H1 (cell line): ENCODE results near the gene CACNA1A. TPM values are rescaled to one million over a fixed set of nuclear protein-coding genes. Genes with fewer than 3 reads are reported as not detected.
A peak's percentile ranks its signal among the peaks of the same experiment; 100 is the strongest.

Source experiments
- CTCF ChIA-PET: fragments of 300-600 bp; sonication (Branson Sonifier 250); formaldehyde crosslinking; loops from one replicate; lab custom pipeline; 2021; ENCODE audit not compliant: partially characterized antibody; lab: Charles Lee
- POLR2A ChIA-PET: fragments of 300-600 bp; sonication (Branson Sonifier 250); formaldehyde crosslinking; loops from one replicate; lab custom pipeline; 2021; ENCODE audit warnings: inconsistent platforms; ENCODE audit not compliant: partially characterized antibody; lab: Charles Lee
- DNase-seq, 2 experiments: peaks; one replicate each; pipeline versions ENCODE4 v3.0.0 to v3.0.0-alpha.2; 2010 to 2022; ENCODE audit warnings: low spot score in 2 of 2, low read depth in 1 of 2, mixed read lengths in 1 of 2
- FAIRE-seq: peaks from 2 replicates; lab custom pipeline; 2011; peaks lifted over from hg19 to GRCh38; lab: Jason Lieb, UNC
- H2AFZ ChIP-seq: 2 replicates; pipeline ENCODE4 v1.8.1; 2012; ENCODE audit warnings: low read length, inconsistent platforms
- H2AK5ac ChIP-seq: 2 replicates; pipeline ENCODE4 v1.6.1; 2013; ENCODE audit warnings: low read depth, low read length
- H2BK120ac ChIP-seq: replicated peaks from 2 replicates; pipeline ENCODE3; 2013; ENCODE audit warnings: low read depth, low read length, inconsistent platforms
- H2BK12ac ChIP-seq: 2 replicates; pipeline ENCODE4 v1.6.1; 2013; ENCODE audit warnings: low read depth, low read length
- H2BK15ac ChIP-seq: 2 replicates; pipeline ENCODE4 v1.6.1; 2013; ENCODE audit warnings: low read length
- H2BK20ac ChIP-seq: 2 replicates; pipeline ENCODE4 v1.6.1; 2013; ENCODE audit warnings: low read length
- H2BK5ac ChIP-seq: 2 replicates; pipeline ENCODE4 v1.6.1; 2013; ENCODE audit warnings: low read depth, low read length
- H3K14ac ChIP-seq: 2 replicates; pipeline ENCODE4 v1.6.1; 2013; ENCODE audit warnings: inconsistent platforms; ENCODE audit not compliant: insufficient read length
- H3K18ac ChIP-seq: 2 replicates; pipeline ENCODE4 v1.6.1; 2013; ENCODE audit warnings: low read length; ENCODE audit errors: extremely low read depth
- H3K23ac ChIP-seq: 2 replicates; pipeline ENCODE4 v1.6.1; 2013; ENCODE audit warnings: inconsistent platforms; ENCODE audit not compliant: insufficient read length
- H3K23me2 ChIP-seq: 2 replicates; pipeline ENCODE4 v1.6.1; 2013; ENCODE audit warnings: low read depth, low read length
- H3K27ac ChIP-seq: 2 replicates; pipeline ENCODE4 v1.6.1; 2011; ENCODE audit warnings: low read depth, low read length, inconsistent platforms
- H3K27me3 ChIP-seq, 4 experiments: replicated peaks in 1 of 4; 1 replicate in 1 of 4; 2 replicates in 3 of 4; pipeline versions ENCODE4 v1.6.1 to v1.8.1; 2011 to 2013; ENCODE audit warnings: low read length in 3 of 4, mild to moderate bottlenecking in 3 of 4, inconsistent platforms in 2 of 4, mixed read lengths in 2 of 4, moderate library complexity in 1 of 4; ENCODE audit not compliant: control insufficient read depth in 3 of 4, insufficient read depth in 3 of 4; ENCODE audit errors: extremely low read depth in 1 of 4
- H3K36me3 ChIP-seq, 4 experiments: 2 replicates each; pipeline versions ENCODE4 v1.6.1 to v1.8.1; 2011 to 2013; ENCODE audit warnings: mild to moderate bottlenecking in 4 of 4, low read length in 3 of 4, moderate library complexity in 2 of 4, control low read depth in 1 of 4, inconsistent platforms in 1 of 4; ENCODE audit not compliant: insufficient read depth in 4 of 4, control insufficient read depth in 2 of 4
- H3K4ac ChIP-seq: replicated peaks from 2 replicates; pipeline ENCODE3; 2013; ENCODE audit warnings: low read length, low read depth, mixed read lengths, inconsistent platforms; ENCODE audit not compliant: insufficient read length
- H3K4me1 ChIP-seq, 4 experiments: replicated peaks in 1 of 4; 1 replicate in 1 of 4; 2 replicates in 3 of 4; pipeline versions ENCODE4 v1.6.1 to v1.8.1; 2011 to 2013; ENCODE audit warnings: low read length in 3 of 4, inconsistent platforms in 2 of 4, mixed read lengths in 1 of 4; ENCODE audit not compliant: insufficient read depth in 4 of 4, control insufficient read depth in 3 of 4
- H3K4me2 ChIP-seq, 2 experiments: 2 replicates each; pipeline versions ENCODE4 v1.6.1 to v1.8.1; 2011 to 2013; ENCODE audit warnings: low read depth in 2 of 2, low read length in 2 of 2, control low read depth in 1 of 2, inconsistent platforms in 1 of 2, mild to moderate bottlenecking in 1 of 2; ENCODE audit not compliant: insufficient read depth in 1 of 2
- H3K4me3 ChIP-seq, 4 experiments: fragments of 200-600, 300-600 bp in 1 of 4; sonication (generic), shearing (Covaris generic), sonication (Bioruptor Twin) in 1 of 4; 2 replicates each; pipeline versions ENCODE4 v1.5.1 to v1.8.1; 2011 to 2016; ENCODE audit warnings: low read length in 4 of 4, low read depth in 3 of 4, control low read depth in 2 of 4, inconsistent platforms in 2 of 4, mild to moderate bottlenecking in 2 of 4, mixed read lengths in 1 of 4, moderate library complexity in 1 of 4; ENCODE audit not compliant: insufficient read depth in 2 of 4; ENCODE audit errors: extremely low read depth in 1 of 4
- H3K56ac ChIP-seq: replicated peaks from 2 replicates; pipeline ENCODE3; 2013; ENCODE audit warnings: low read depth, mild to moderate bottlenecking, mixed read lengths, low read length, inconsistent platforms; ENCODE audit not compliant: insufficient read length
- H3K79me1 ChIP-seq: 2 replicates; pipeline ENCODE4 v1.6.1; 2013; ENCODE audit warnings: low read depth, low read length, control low read depth
- H3K79me2 ChIP-seq, 2 experiments: 2 replicates each; pipeline versions ENCODE4 v1.6.1 to v1.8.1; 2012 to 2013; ENCODE audit warnings: low read length in 2 of 2, mild to moderate bottlenecking in 2 of 2, inconsistent platforms in 1 of 2; ENCODE audit not compliant: insufficient read depth in 2 of 2, control insufficient read depth in 1 of 2
- H3K9ac ChIP-seq, 4 experiments: replicated peaks in 1 of 4; 1 replicate in 1 of 4; 2 replicates in 3 of 4; pipeline versions ENCODE4 v1.6.1 to v1.8.1; 2011 to 2013; ENCODE audit warnings: low read depth in 3 of 4, low read length in 3 of 4, control low read depth in 2 of 4, mild to moderate bottlenecking in 2 of 4, moderate library complexity in 2 of 4, inconsistent platforms in 1 of 4; ENCODE audit errors: extremely low read depth in 1 of 4
- H3K9me3 ChIP-seq, 2 experiments: 2 replicates each; pipeline versions ENCODE4 v1.6.1 to v1.8.1; 2012 to 2013; ENCODE audit warnings: mild to moderate bottlenecking in 2 of 2, moderate library complexity in 2 of 2, control low read depth in 1 of 2, inconsistent platforms in 1 of 2, low read depth in 1 of 2, low read length in 1 of 2, mixed read lengths in 1 of 2; ENCODE audit not compliant: insufficient read depth in 2 of 2
- H4K20me1 ChIP-seq, 2 experiments: replicated peaks in 1 of 2; 2 replicates each; pipeline versions ENCODE3 to v1.8.1; 2011 to 2013; ENCODE audit warnings: inconsistent platforms in 2 of 2, low read length in 2 of 2, mild to moderate bottlenecking in 1 of 2; ENCODE audit not compliant: insufficient read depth in 2 of 2, control insufficient read depth in 1 of 2
- H4K5ac ChIP-seq: 2 replicates; pipeline ENCODE4 v1.6.1; 2013; ENCODE audit warnings: low read length, low read depth, mixed read lengths, inconsistent platforms; ENCODE audit not compliant: insufficient read length
- H4K8ac ChIP-seq: 2 replicates; pipeline ENCODE4 v1.8.0; 2013; ENCODE audit warnings: mild to moderate bottlenecking, moderate library complexity, low read length, inconsistent platforms; ENCODE audit not compliant: insufficient read depth; ENCODE audit errors: extremely low read depth
- H4K91ac ChIP-seq: replicated peaks from 2 replicates; pipeline ENCODE3; 2013; ENCODE audit warnings: low read length, mixed read lengths, inconsistent platforms; ENCODE audit not compliant: insufficient read length
- CBX5 ChIP-seq: fragments of 300-800, 300-1000 bp; sonication (generic); IDR thresholded peaks from 2 replicates; pipeline ENCODE4 v1.7.1; 2016; ENCODE audit warnings: antibody characterized with exemption, low read length, low read depth
- CHD1 ChIP-seq: IDR thresholded peaks from 2 replicates; pipeline ENCODE4 v1.6.1; 2012; ENCODE audit warnings: low read depth, low read length, improper control_type of control experiment
- CTCF ChIP-seq, 3 experiments: IDR thresholded peaks; 1 replicate in 2 of 3; 2 replicates in 1 of 3; pipeline versions ENCODE4 v1.5.1 to v1.6.1; 2011; ENCODE audit warnings: low read length in 3 of 3, mild to moderate bottlenecking in 3 of 3, inconsistent platforms in 2 of 3, low read depth in 1 of 3, moderate library complexity in 1 of 3; ENCODE audit not compliant: insufficient read depth in 1 of 3; ENCODE audit errors: control extremely low read depth in 1 of 3
- KDM5A ChIP-seq: fragments of 200-600 bp; IDR thresholded peaks from 2 replicates; pipeline ENCODE4 v1.7.1; 2012; ENCODE audit warnings: mild to moderate bottlenecking, low read length, inconsistent platforms, mixed read lengths
- RBBP5 ChIP-seq: IDR thresholded peaks from 2 replicates; pipeline ENCODE4 v1.7.1; 2012; ENCODE audit warnings: low read depth, mild to moderate bottlenecking, inconsistent platforms, low read length, moderate library complexity, borderline replicate concordance
- SIN3A ChIP-seq, 2 experiments: IDR thresholded peaks in 1 of 2; conservative IDR thresholded peaks in 1 of 2; 2 replicates each; pipeline ENCODE4 v1.6.1; 2011 to 2012; ENCODE audit warnings: low read length in 2 of 2, improper control_type of control experiment in 1 of 2, low read depth in 1 of 2, mild to moderate bottlenecking in 1 of 2
- SP4 ChIP-seq: IDR thresholded peaks from 2 replicates; pipeline ENCODE4 v1.6.1; 2012; ENCODE audit warnings: low read length, inconsistent platforms
- SRF ChIP-seq: IDR thresholded peaks from 2 replicates; pipeline ENCODE4 v1.6.1; 2011; ENCODE audit warnings: mild to moderate bottlenecking, low read depth, low read length, moderate library complexity
- WGBS, 2 experiments: shearing (Covaris generic) in 1 of 2; methylation state at CpG; one replicate each; pipeline versions ENCODE4 v1.1.6 to v1.1.7; 2013 to 2015; ENCODE audit warnings: low lambda C conversion rate in 2 of 2, mixed read lengths in 2 of 2, inconsistent platforms in 1 of 2, low coverage in 1 of 2, missing lambda C conversion rate in 1 of 2; ENCODE audit not compliant: insufficient replicate concordance in 2 of 2, insufficient coverage in 1 of 2, insufficient read length in 1 of 2; ENCODE audit errors: extremely low coverage in 1 of 2, missing lambda C conversion rate in 1 of 2; 5-methylcytosine and 5-hydroxymethylcytosine counted together
- polyA plus RNA-seq, 7 experiments: library from polyadenylated mRNA; depleted of rRNA in 3 of 7; stranded (reverse) in 5 of 7; unstranded in 2 of 7; fragments of >200 nt in 5 of 7; fragments of 200-250 nt in 2 of 7; gene quantifications; 1 replicate in 5 of 7; 2 replicates in 1 of 7; 4 replicates in 1 of 7; pipeline versions ENCODE4 v1.2.1 to v1.2.3, GENCODE V29; 2011 to 2013; ENCODE audit warnings: missing spikeins in 2 of 7, mixed read lengths in 2 of 7
- total RNA-seq: library from RNA; stranded (reverse); fragmentation: NEBNext Ultra II Directional; extraction: Animal tissue kit (Norgen Biotek cat#: 25700); gene quantifications from 2 replicates; pipeline ENCODE4 v1.2.1, GENCODE V29; 2021

The CACNA1A gene
- total and polyA plus RNA-seq, 2 of the 8 experiments (the other 6 are each of a cell fraction or from before 2014, with no cell fraction given) = 10.7 to 25.3 TPM

- peak overlapping the region; percentile 95 for H3K27ac ChIP-seq
- peak overlapping the region; percentile 82 to 95 for H3K4me2 ChIP-seq
- H4K91ac ChIP-seq = peak overlapping the region; percentile 90
- no peak overlapping the region for H2AFZ ChIP-seq
- H3K14ac ChIP-seq = no peak overlapping the region
- 0 out of 2 replicates have a peak overlapping the region, but pooled peaks have one; percentile 19 for H2BK15ac ChIP-seq
- H2BK20ac ChIP-seq = peak overlapping the region; percentile 91
- peak overlapping the region; percentile 86 for H3K4ac ChIP-seq
- WGBS, 2 experiments = 5% methylated on average over 18 of the region's 19 CpGs; no CpG with 5 or more reads in 1 of the 2 experiments
- H3K18ac ChIP-seq = peak overlapping the region; percentile 99
- H3K23me2 ChIP-seq = peaks cover 13% of the 10 kb centered on the region; the same call in 1 of the 2 replicates
- H2BK12ac ChIP-seq = peak overlapping the region; percentile 99
- H3K79me2 ChIP-seq = no peaks in the 10 kb centered on the region
- H4K8ac ChIP-seq = peak overlapping the region; percentile 90
- ChIA-PET CTCF (interaction anchor here (0.7 to 5.2 kb wide), 8 partner anchors 10 to 154 kb away, joined by 3 to 34 read pairs (median 4); no protein-coding TSS in a partner anchor), POLR2A (interaction anchor here (0.5 to 12.0 kb wide), 28 partner anchors 9 to 896 kb away, joined by 3 to 530 read pairs (median 5); partner anchors contain the start of genes CACNA1A, IER2, NACC1 and STX10)
- H3K56ac ChIP-seq = peak overlapping the region; percentile 75
- no peak overlapping the region for H3K23ac ChIP-seq
- H2BK120ac ChIP-seq = peak overlapping the region; percentile 45
- H4K20me1 ChIP-seq = no peaks in the 10 kb centered on the region
- peak overlapping the region; percentile 7 to 62 (median 46) for H3K4me3 ChIP-seq
- no peaks in the 10 kb centered on the region for H3K9me3 ChIP-seq
- peak overlapping the region; percentile 88 for H4K5ac ChIP-seq
- DNase-seq = peak; percentile 89 to 99
- H3K36me3 ChIP-seq = no peaks in the 10 kb centered on the region
- peak overlapping the region in 3 of 4 experiments; percentile 55 to 74 (median 68); a peak in 6 of 7 replicates for H3K9ac ChIP-seq
- FAIRE-seq = no peak
- peak overlapping the region; percentile 88 for H2AK5ac ChIP-seq
- peak overlapping the region; percentile 99 for H2BK5ac ChIP-seq
- H3K79me1 ChIP-seq = no peaks in the 10 kb centered on the region; the same call in 1 of the 2 replicates
- H3K4me1 ChIP-seq = peaks cover 18 to 34% (median 20%) of the 10 kb centered on the region in 4 experiments
- no peaks in the 10 kb centered on the region for H3K27me3 ChIP-seq
- TF ChIP-seq CHD1 = no peak
- TF ChIP-seq CTCF (IDR thresholded peaks at IDR 0.05; ENCODE audit: control extremely low read depth in 1 of 3, insufficient read depth in 1 of 3, low read depth in 1 of 3, low read length in 3 of 3) = no peak
- no peak for TF ChIP-seq KDM5A
- TF ChIP-seq CBX5 = no peak
- TF ChIP-seq SP4 = 0 out of 2 replicates have a peak, but pooled peaks have one; percentile 32
- TF ChIP-seq SIN3A (conservative IDR thresholded peaks at IDR 0.05 in 1 of 2, IDR thresholded peaks at IDR 0.05 in 1 of 2; ENCODE audit: low read depth in 1 of 2, low read length in 2 of 2) = peak; percentile 74 to 78; a peak in 3 of 4 replicates
- TF ChIP-seq SRF = peak; percentile 32; the same call in 1 of the 2 replicates
- no peak for TF ChIP-seq RBBP5
These were observed 341.7 kb downstream of the CACNA1A start for GRCh38 chr19:13164343-13165161.
